Activated effector memory CD4-positive, alpha-beta T cell treated with Interleukin-2 at 50 U/mL for 16 hours (primary cell): ENCODE results near the gene CMTR2.

Source experiments
- DNase-seq: peaks from one replicate; pipeline ENCODE4 v3.0.0-alpha.2; 2020

CMTR2 gene

GRCh38 chr16:71264299-71264698 lies 24.9 kb downstream of the CMTR2 start:
- no peak for DNase-seq

GRCh38 chr16:71263582-71263981 lies 25.6 kb downstream of the CMTR2 start:
- no peak for DNase-seq

DNA sequence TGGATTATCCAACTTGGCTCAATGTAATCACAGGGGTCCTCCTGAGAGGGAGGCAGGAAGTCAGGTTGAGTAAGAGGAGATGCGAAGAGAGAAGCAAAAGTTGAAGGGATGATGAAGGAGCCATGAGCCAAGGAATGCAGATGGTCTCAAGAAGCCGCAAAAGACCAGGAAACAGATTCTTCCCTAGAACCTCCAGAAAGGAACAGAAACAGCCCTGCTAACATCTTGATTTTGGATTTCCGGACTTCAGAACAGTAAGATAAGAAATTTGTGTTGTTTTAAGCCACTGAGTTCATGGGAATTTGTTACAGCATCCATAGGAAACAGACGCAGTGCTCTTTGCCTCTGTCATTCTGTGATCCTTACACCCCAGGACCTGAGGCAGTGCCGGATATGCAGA lies 26.8 kb downstream of the CMTR2 start:
- DNase-seq, result no peak

DNA sequence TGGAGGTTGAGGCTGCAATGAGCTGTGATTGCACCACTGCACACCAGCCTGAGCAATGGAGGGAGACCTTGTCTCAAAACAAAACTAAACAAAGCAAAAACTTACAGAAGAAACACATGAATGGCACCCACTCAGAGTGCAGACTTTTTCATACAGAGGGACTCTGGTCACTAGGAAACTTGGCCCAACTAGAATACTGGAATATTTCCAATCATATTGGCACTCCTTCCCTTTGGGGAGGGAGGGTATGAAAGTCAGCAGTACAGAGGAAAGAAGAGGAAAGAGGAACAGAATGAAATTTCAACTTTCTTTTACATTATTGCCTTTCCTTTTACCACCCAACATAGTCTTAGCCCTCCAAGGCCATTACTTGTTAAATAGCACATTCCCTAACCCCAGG lies 28.2 kb downstream of the CMTR2 start:
- no peak for DNase-seq

GRCh38 chr16:71259086-71259485 lies 30.1 kb downstream of the CMTR2 start:
- no peak for DNase-seq

- no peak for DNase-seq
Observed at GRCh38 chr16:71258372-71258771, 30.8 kb downstream of the CMTR2 start.

- DNase-seq, result no peak
Observed at GRCh38 chr16:71257768-71258167, 31.4 kb downstream of the CMTR2 start.

- DNase-seq, result no peak
Observed at GRCh38 chr16:71255721-71256120, 33.5 kb downstream of the CMTR2 start.

DNA sequence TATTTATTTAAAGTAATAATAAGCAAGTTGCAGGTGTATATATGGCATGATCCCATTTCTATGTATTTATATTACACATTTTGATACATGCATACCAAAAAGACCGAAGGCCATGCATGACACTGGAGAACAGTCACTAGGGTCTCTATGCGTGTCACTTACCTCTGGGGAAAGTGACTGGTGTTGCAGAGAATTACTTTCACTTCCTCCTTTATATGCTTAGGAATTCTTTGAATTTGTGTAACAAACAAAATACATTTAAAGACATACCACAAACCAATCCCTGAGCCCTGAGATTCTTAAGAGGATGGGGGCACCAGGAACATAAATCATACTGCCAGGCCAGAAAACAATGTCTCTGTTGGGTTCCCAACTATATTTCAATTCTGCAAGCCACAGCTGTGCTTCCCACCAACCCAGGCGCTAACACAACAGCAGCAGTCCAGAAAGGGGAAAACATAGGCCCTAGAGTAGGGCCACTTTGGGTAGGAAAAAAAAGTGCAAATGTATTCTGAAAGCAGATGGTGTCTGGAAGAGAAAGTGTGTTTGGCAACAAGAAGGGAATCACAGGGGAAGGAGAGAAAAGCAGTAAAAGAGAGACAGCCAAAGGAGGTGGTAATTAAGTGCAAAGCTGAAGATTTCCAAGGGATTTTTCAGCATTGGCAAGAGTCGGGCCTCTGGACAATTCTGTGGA lies 34.2 kb downstream of the CMTR2 start:
- DNase-seq, result no peak

DNA sequence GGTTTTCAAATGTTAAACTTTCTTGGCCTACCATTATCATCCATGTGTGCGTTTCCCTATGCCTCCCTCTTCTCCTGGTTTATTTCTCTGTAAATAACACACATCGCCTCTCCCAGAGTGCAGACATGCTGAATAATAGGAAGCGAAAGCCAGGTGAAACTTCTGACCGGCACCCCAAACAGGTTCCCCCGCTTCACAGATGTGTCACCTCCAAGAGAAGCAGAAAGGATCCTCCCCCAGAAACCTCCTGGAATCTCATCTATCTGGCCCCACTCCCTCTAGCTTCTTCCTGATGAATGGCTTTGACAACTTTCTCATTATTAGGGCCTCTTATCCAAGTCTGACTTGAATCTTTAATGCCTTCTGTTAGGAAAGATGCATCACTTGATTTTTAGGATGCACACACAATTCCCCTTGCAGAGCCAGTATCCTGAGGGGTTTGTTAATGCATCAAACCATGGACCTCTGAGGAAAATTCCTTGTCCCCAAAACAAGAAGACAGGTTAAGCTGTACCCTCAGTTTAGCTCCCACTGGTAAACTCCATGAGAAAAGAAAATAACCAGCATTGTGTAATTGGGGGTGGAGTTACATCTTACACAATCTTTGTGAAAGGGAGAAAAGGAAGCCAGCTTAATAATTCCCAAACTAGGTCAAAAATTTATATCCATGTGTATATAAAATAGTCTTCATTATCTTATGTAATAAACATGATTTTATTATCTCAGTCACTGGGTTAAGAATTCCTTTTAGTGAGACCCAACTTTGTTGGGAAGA lies 38.6 kb downstream of the CMTR2 start:
- DNase-seq, result no peak

GRCh38 chr16:71249399-71249798 lies 39.8 kb downstream of the CMTR2 start:
- DNase-seq, result no peak

GRCh38 chr16:71247478-71247877 lies 41.7 kb downstream of the CMTR2 start:
- no peak for DNase-seq

- DNase-seq, result no peak
Observed at GRCh38 chr16:71246309-71246708, 42.9 kb downstream of the CMTR2 start.

DNA sequence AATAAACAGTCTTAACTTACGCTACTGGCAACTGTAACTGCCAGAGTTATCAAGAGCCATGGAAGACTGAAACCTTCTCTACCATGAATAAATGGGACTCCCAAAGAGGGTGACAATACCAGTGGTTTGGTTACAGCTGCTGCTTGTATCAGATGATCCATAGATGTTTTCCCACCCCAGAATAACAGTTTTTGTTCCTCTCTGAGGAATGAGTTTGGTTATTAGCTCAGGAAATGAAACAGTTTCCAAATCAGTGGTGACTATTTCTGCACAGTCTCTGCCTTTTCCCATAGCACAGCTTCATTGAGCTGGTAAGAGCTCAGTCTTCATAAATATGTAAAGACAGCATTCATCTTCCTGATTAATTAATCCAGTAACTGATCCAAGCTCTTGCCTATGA lies 44.7 kb downstream of the CMTR2 start:
- DNase-seq, result no peak

GRCh38 chr16:71242601-71243000 lies 46.6 kb downstream of the CMTR2 start:
- no peak for DNase-seq

DNA sequence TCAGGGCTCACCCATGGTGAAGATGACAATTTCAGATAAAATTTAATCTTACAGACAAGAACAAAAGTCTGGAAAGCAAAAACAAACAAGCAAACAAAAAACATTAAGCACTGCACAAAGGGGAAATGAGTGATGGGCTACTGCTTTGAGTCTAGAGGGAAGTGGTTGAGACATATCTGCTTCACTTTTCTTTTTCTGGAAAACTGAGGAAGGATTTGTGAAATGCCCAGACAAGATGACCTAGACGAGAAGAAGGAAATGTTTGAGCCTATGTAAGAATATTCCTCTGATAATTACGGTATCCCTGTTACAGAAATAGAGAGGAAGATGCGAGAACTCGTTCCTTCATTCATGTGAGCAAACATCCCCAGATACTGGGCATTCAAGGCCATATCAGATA lies 47.2 kb downstream of the CMTR2 start:
- no peak for DNase-seq
